ENCODE measurements around the gene JKAMP.

Gene JKAMP

GRCh38 chr14:59520224-59520623, 35.9 kb downstream of the JKAMP start:
- no peaks in the 10 kb centered on the region for H3K4me1 ChIP-seq (ENCODE audit: insufficient read depth, insufficient read length)
- no peak overlapping the region for H3K9ac ChIP-seq (ENCODE audit: insufficient read length, low read depth)
- TF ChIP-seq SUZ12 (IDR thresholded peaks at IDR 0.05; ENCODE audit: extremely low read depth, insufficient read depth, insufficient read length) (no peak), YY1 (IDR thresholded peaks at IDR 0.05; ENCODE audit: insufficient read depth, insufficient read length) (no peak), ZNF274 (IDR thresholded peaks at IDR 0.05; ENCODE audit: low read depth, low read length) (no peak)
- H3K4me3 ChIP-seq (ENCODE audit: insufficient read length, low read depth), result no peak overlapping the region
- DNase-seq (ENCODE audit: low read depth, low spot score), result no peak
- no peaks in the 10 kb centered on the region for H3K27me3 ChIP-seq (ENCODE audit: insufficient read depth, insufficient read length)
- no peaks in the 10 kb centered on the region for H3K36me3 ChIP-seq (ENCODE audit: insufficient read depth, insufficient read length, low read length)
- no peaks in the 10 kb centered on the region for H3K9me3 ChIP-seq (ENCODE audit: insufficient read depth, low read length)

DNA sequence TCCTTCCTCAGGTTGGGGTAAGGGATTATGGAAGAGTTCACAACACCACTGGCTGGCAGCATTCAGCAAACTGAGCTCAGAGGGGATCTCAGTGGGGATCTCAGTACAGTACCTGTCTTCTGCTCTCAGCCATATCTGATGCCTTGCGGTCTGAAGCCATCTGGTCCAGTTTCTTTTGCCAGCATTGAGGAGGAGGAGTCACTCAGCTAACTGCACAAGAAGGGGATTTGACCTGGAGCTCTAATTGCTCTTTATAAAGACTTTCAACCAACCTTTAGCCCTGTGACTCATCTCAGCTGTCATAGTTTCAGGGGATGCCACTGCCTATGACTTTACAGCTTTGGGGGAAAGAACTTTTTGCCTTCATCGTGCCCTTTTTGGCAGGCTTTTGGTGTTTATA, 44.9 kb downstream of the JKAMP start:
- H3K36me3 ChIP-seq (ENCODE audit: insufficient read depth, insufficient read length, low read length), result no peaks in the 10 kb centered on the region
- no peak for DNase-seq (ENCODE audit: low read depth, low spot score)
- H3K9me3 ChIP-seq (ENCODE audit: insufficient read depth, low read length), result no peaks in the 10 kb centered on the region
- H3K27me3 ChIP-seq (ENCODE audit: insufficient read depth, insufficient read length), result no peaks in the 10 kb centered on the region
- TF ChIP-seq ZNF274 (IDR thresholded peaks at IDR 0.05; ENCODE audit: low read depth, low read length) (no peak), YY1 (IDR thresholded peaks at IDR 0.05; ENCODE audit: insufficient read depth, insufficient read length) (no peak), SUZ12 (IDR thresholded peaks at IDR 0.05; ENCODE audit: extremely low read depth, insufficient read depth, insufficient read length) (no peak)
- H3K4me3 ChIP-seq (ENCODE audit: insufficient read length, low read depth), result no peak overlapping the region
- H3K4me1 ChIP-seq (ENCODE audit: insufficient read depth, insufficient read length), result no peaks in the 10 kb centered on the region
- H3K9ac ChIP-seq (ENCODE audit: insufficient read length, low read depth), result no peak overlapping the region

- no peak for TF ChIP-seq YY1 (IDR thresholded peaks at IDR 0.05; ENCODE audit: insufficient read depth, insufficient read length)
- TF ChIP-seq SUZ12 (IDR thresholded peaks at IDR 0.05; ENCODE audit: extremely low read depth, insufficient read depth, insufficient read length), result no peak
- no peak for TF ChIP-seq ZNF274 (IDR thresholded peaks at IDR 0.05; ENCODE audit: low read depth, low read length)
These were observed 46.0 kb downstream of the JKAMP start for GRCh38 chr14:59530349-59530748.

DNA sequence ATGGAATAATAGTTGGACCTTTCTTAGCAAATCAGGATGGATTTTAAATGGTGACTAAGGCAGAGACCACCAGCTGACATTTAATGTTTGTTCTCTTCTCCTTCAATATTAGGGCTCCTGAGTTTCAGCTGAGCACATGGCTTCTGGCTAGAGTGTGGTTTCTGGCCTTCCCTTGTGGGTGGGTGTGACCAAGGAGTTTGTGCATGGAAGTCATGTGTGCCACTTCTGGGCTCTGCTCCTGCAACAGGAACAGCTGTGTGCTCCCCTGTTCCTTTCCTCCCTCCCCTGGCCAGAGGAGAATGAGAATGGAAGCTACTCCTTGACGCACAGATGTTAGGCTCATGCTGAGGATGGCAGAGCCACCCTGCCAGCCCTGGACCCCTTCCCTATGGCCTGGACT, 48.1 kb downstream of the JKAMP start:
- Histone ChIP-seq H3K36me3 (ENCODE audit: insufficient read depth, insufficient read length, low read length) (no peaks in the 10 kb centered on the region), H3K9ac (ENCODE audit: insufficient read length, low read depth) (no peak overlapping the region), H3K27me3 (ENCODE audit: insufficient read depth, insufficient read length) (no peaks in the 10 kb centered on the region), H3K9me3 (ENCODE audit: insufficient read depth, low read length) (no peaks in the 10 kb centered on the region), H3K4me1 (ENCODE audit: insufficient read depth, insufficient read length) (no peaks in the 10 kb centered on the region), H3K4me3 (ENCODE audit: insufficient read length, low read depth) (no peak overlapping the region)
- TF ChIP-seq YY1 (IDR thresholded peaks at IDR 0.05; ENCODE audit: insufficient read depth, insufficient read length), result no peak
- no peak for TF ChIP-seq SUZ12 (IDR thresholded peaks at IDR 0.05; ENCODE audit: extremely low read depth, insufficient read depth, insufficient read length)
- no peak for TF ChIP-seq ZNF274 (IDR thresholded peaks at IDR 0.05; ENCODE audit: low read depth, low read length)
- DNase-seq (ENCODE audit: low read depth, low spot score), result no peak

More at GRCh38 chr14:59530349-59530748, 46.0 kb downstream of the JKAMP start:
- DNase-seq (ENCODE audit: low read depth, low spot score), result no peak
- H3K9me3 ChIP-seq (ENCODE audit: insufficient read depth, low read length), result no peaks in the 10 kb centered on the region
- H3K27me3 ChIP-seq (ENCODE audit: insufficient read depth, insufficient read length), result no peaks in the 10 kb centered on the region
- H3K9ac ChIP-seq (ENCODE audit: insufficient read length, low read depth), result no peak overlapping the region
- no peak overlapping the region for H3K4me3 ChIP-seq (ENCODE audit: insufficient read length, low read depth)
- no peaks in the 10 kb centered on the region for H3K4me1 ChIP-seq (ENCODE audit: insufficient read depth, insufficient read length)
- H3K36me3 ChIP-seq (ENCODE audit: insufficient read depth, insufficient read length, low read length), result no peaks in the 10 kb centered on the region

DNA sequence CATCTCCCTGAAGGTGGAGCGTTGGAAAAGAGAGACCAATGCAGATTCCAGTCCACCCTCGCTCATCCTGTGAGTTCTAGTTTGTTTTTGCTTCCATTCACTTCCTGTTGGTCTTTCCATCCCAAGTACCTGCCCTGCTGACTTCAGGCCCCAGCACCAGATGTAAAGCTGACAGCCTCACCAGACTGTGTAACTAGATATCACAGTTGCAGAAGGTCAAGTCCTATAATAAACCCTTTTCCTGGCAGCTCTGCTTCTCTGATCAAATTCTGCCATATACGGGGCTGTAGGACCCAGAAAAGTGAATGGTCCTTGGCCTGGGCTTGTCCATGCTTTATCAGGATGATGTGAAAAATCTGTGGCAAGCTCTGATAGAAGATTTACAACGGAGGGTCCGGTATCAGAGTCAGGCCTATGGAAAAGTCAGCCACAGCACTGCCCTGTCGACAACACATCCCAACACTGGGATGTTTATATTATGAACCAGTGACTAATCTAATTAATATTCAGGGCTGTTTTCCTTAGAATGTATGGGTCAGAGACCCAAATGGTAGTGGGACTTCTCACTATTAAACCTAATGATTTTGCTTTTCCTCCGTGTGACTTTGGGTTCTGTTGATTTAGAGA, 50.2 kb downstream of the JKAMP start:
- Histone ChIP-seq H3K4me1 (ENCODE audit: insufficient read depth, insufficient read length) (no peaks in the 10 kb centered on the region), H3K36me3 (ENCODE audit: insufficient read depth, insufficient read length, low read length) (no peaks in the 10 kb centered on the region), H3K9ac (ENCODE audit: insufficient read length, low read depth) (no peak overlapping the region), H3K27me3 (ENCODE audit: insufficient read depth, insufficient read length) (no peaks in the 10 kb centered on the region), H3K9me3 (ENCODE audit: insufficient read depth, low read length) (no peaks in the 10 kb centered on the region), H3K4me3 (ENCODE audit: insufficient read length, low read depth) (no peak overlapping the region)
- no peak for TF ChIP-seq ZNF274 (IDR thresholded peaks at IDR 0.05; ENCODE audit: low read depth, low read length)
- TF ChIP-seq YY1 (IDR thresholded peaks at IDR 0.05; ENCODE audit: insufficient read depth, insufficient read length), result no peak
- no peak for DNase-seq (ENCODE audit: low read depth, low spot score)

DNA sequence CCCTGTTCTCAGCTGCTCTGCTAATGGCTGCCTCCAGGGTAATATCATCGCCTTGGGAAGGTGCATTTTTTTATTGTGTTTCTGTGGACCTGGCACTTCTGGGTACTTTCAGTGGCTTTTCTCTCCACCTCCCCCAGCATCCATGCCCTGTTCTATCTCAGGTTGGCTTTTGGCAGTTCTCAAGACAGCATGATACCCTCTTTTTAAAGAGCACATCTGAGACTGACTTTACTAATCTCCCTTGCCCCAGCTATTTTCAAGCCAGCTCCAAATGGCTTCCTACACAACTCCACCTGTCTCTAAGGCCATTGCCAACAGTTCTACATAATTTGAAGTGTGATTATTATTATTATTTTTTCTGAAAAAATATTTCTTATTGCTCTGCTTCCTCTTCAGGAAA, 53.2 kb downstream of the JKAMP start:
- Histone ChIP-seq H3K27me3 (ENCODE audit: insufficient read depth, insufficient read length) (no peaks in the 10 kb centered on the region), H3K4me1 (ENCODE audit: insufficient read depth, insufficient read length) (no peaks in the 10 kb centered on the region), H3K36me3 (ENCODE audit: insufficient read depth, insufficient read length, low read length) (no peaks in the 10 kb centered on the region), H3K9ac (ENCODE audit: insufficient read length, low read depth) (no peak overlapping the region), H3K4me3 (ENCODE audit: insufficient read length, low read depth) (no peak overlapping the region), H3K9me3 (ENCODE audit: insufficient read depth, low read length) (no peaks in the 10 kb centered on the region)
- DNase-seq (ENCODE audit: low read depth, low spot score), result no peak
- TF ChIP-seq SUZ12 (IDR thresholded peaks at IDR 0.05; ENCODE audit: extremely low read depth, insufficient read depth, insufficient read length) (no peak), ZNF274 (IDR thresholded peaks at IDR 0.05; ENCODE audit: low read depth, low read length) (no peak), YY1 (IDR thresholded peaks at IDR 0.05; ENCODE audit: insufficient read depth, insufficient read length) (no peak)

GRCh38 chr14:59538936-59539335, 54.6 kb downstream of the JKAMP start:
- TF ChIP-seq SUZ12 (IDR thresholded peaks at IDR 0.05; ENCODE audit: extremely low read depth, insufficient read depth, insufficient read length) (no peak), YY1 (IDR thresholded peaks at IDR 0.05; ENCODE audit: insufficient read depth, insufficient read length) (no peak)
- DNase-seq (ENCODE audit: low read depth, low spot score), result no peak
- Histone ChIP-seq H3K36me3 (ENCODE audit: insufficient read depth, insufficient read length, low read length) (no peaks in the 10 kb centered on the region), H3K27me3 (ENCODE audit: insufficient read depth, insufficient read length) (no peaks in the 10 kb centered on the region), H3K4me3 (ENCODE audit: insufficient read length, low read depth) (no peak overlapping the region), H3K9ac (ENCODE audit: insufficient read length, low read depth) (no peak overlapping the region), H3K4me1 (ENCODE audit: insufficient read depth, insufficient read length) (no peaks in the 10 kb centered on the region), H3K9me3 (ENCODE audit: insufficient read depth, low read length) (no peaks in the 10 kb centered on the region)

Measured in NT2/D1 (cell line).